ENCODE data around the gene VAMP2.
A peak's percentile ranks its signal among the peaks of the same experiment; 100 is the strongest.

Gene VAMP2

GRCh38 chr17:8120520-8121406 is 42.0 kb downstream of the VAMP2 start:
- DNase-seq (ENCODE audit: low read depth in 2 of 2): peak; percentile 75 to 87

GRCh38 chr17:8119581-8120519 is 42.9 kb downstream of the VAMP2 start:
- DNase-seq (ENCODE audit: low read depth in 2 of 2): peak; percentile 95 to 97
- H3K4me3 ChIP-seq (replicated peaks in 1 of 2; ENCODE audit: low read depth in 2 of 2, low read length in 2 of 2): peak overlapping the region; percentile 62 to 70
- no peak for TF ChIP-seq CTCF (IDR thresholded peaks at IDR 0.05; ENCODE audit: low read depth, low read length)

More at GRCh38 chr17:8120520-8121406, 42.0 kb downstream of the VAMP2 start:
- TF ChIP-seq CTCF (IDR thresholded peaks at IDR 0.05; ENCODE audit: low read depth, low read length): peak; percentile 59
- H3K4me3 ChIP-seq (replicated peaks in 1 of 2; ENCODE audit: low read depth in 2 of 2, low read length in 2 of 2): peak overlapping the region; percentile 53 to 70

GRCh38 chr17:8118769-8119580 is 43.8 kb downstream of the VAMP2 start:
- peak; percentile 96 for TF ChIP-seq CTCF (IDR thresholded peaks at IDR 0.05; ENCODE audit: low read depth, low read length)
- H3K4me3 ChIP-seq (replicated peaks in 1 of 2; ENCODE audit: low read depth in 2 of 2, low read length in 2 of 2): peak overlapping the region; percentile 58 to 62
- peak; percentile 87 to 90 for DNase-seq (ENCODE audit: low read depth in 2 of 2)

- peak; percentile 41 to 82 for DNase-seq (ENCODE audit: low read depth in 2 of 2)
- no peak for TF ChIP-seq CTCF (IDR thresholded peaks at IDR 0.05; ENCODE audit: low read depth, low read length)
- H3K4me3 ChIP-seq (replicated peaks in 1 of 2; ENCODE audit: low read depth in 2 of 2, low read length in 2 of 2): peak within 1 kb of the TSS; percentile 58 to 62
Observed at GRCh38 chr17:8117980-8118768, 44.6 kb downstream of the VAMP2 start, which contains the start of gene ALOXE3. Gene ALOXE3 (minus strand): TSS chr17:8118514. CDS start chr17:8117990, 524 bp downstream.

GRCh38 chr17:8117367-8117979 is 45.3 kb downstream of the VAMP2 start:
- peak overlapping the region in 1 of 2 donors; percentile 58 for H3K4me3 ChIP-seq (replicated peaks in 1 of 2; ENCODE audit: low read depth in 2 of 2, low read length in 2 of 2)
- no peak for DNase-seq (ENCODE audit: low read depth in 2 of 2)
- TF ChIP-seq CTCF (IDR thresholded peaks at IDR 0.05; ENCODE audit: low read depth, low read length): no peak
